Loucy (cell line): ENCODE measurements around the gene ZNF608.

ENCODE experiments used
- EZH2phosphoT487 ChIP-seq: fragments of 200-600 bp; IDR thresholded peaks from 2 replicates; pipeline ENCODE4 v1.6.1; 2018; ENCODE audit warnings: antibody characterized with exemption, mild to moderate bottlenecking, moderate library complexity, borderline replicate concordance
- TF ChIP-seq, protein P1 (sequence below): fragments of 200-600 bp; sonication (generic); conservative IDR thresholded peaks from 2 replicates; pipeline ENCODE4 v1.5.1; 2014; ENCODE audit warnings: mild to moderate bottlenecking, antibody characterized with exemption, low read length

DNA sequence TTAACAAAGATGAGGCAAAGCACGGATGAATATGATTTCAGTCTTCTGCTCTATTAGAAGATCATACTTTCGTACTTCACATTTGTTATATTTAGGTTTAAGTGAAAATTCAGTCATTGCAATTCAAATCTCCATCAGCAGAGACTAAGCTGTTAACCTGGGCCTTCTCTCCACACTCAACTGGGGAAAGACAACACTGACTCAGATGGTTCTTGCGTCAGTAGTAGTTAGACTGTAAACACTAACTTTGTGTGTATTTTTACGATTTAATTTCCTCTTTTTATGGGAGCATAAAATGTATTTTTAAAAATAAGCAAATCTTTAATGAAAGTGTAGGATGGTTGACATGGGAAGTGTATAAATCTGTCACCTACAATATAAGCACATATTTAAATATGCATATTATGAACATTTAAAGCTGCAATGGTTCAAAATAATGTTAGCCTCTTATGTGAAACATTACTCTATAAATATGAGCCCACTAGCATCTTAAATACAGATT is 42.7 kb upstream of the ZNF608 start:
- TF ChIP-seq, protein P1, sequence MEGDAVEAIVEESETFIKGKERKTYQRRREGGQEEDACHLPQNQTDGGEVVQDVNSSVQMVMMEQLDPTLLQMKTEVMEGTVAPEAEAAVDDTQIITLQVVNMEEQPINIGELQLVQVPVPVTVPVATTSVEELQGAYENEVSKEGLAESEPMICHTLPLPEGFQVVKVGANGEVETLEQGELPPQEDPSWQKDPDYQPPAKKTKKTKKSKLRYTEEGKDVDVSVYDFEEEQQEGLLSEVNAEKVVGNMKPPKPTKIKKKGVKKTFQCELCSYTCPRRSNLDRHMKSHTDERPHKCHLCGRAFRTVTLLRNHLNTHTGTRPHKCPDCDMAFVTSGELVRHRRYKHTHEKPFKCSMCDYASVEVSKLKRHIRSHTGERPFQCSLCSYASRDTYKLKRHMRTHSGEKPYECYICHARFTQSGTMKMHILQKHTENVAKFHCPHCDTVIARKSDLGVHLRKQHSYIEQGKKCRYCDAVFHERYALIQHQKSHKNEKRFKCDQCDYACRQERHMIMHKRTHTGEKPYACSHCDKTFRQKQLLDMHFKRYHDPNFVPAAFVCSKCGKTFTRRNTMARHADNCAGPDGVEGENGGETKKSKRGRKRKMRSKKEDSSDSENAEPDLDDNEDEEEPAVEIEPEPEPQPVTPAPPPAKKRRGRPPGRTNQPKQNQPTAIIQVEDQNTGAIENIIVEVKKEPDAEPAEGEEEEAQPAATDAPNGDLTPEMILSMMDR = no peak
- TF ChIP-seq EZH2phosphoT487 = no peak
